SW 1271 (cell line): ENCODE results near the gene NACC1.
"Not testable (repeated sequence)": the region's sequence is repeated elsewhere in the genome, so short reads cannot be mapped to it uniquely, and the experiment has no call there.

Experiments
- DNase-seq, 2 experiments: peaks; one replicate each; lab custom pipeline; 2025; lab: John Stamatoyannopoulos, UW

NACC1 gene

GRCh38 chr19:13146763-13147563 is 28.9 kb downstream of the NACC1 start:
- no peak for DNase-seq

DNA sequence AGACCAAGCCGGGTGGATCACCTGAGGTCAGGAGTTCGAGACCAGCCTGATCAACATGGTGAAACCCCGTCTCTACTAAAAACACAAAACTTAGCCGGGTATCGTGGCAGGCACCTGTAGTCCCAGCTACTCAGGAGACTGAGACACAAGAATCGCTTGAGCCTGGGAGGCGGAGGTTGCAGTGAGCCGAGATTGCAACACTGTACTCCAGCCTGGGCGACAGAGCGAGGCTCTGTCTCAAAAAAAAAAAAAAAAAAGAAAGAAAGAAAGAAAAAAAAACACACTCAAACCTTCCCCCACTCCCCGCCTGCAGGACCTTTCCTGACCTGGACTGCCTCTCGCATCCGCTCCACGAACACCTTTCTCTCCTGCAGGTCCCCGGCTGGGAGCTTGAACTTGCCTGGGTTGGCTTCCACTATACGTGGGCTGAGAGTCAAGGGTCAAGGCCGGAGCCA is 31.1 kb downstream of the NACC1 start:
- DNase-seq, result not testable (repeated sequence)

DNA sequence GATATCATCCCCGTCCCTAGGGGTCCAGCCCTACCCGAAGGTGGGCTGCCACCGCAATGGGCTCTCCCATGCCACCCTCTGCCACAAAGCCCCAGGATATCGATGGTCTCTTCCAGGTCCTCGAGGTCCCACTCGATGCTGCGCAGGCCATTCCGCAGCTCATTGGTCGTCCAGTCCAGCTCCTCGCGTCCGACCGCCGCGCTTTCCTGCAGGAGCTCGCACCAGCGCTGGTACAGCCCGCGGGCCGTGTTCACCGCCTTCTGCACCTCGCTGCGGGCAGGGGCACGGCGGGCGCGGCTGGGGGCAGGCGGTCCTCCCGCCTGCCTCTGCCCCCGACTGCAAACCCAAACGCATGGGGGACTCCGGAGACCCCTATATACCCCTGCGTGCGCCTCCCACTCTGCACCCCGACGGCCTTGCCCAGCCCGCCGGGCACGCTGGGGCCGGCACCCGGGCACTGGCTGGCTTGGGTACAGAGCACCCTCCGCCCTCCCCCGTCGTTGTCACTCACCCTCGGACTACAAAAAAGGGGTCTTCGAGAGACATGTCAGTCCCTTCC is 31.6 kb downstream of the NACC1 start:
- DNase-seq, result peak; percentile 36 to 42

DNA sequence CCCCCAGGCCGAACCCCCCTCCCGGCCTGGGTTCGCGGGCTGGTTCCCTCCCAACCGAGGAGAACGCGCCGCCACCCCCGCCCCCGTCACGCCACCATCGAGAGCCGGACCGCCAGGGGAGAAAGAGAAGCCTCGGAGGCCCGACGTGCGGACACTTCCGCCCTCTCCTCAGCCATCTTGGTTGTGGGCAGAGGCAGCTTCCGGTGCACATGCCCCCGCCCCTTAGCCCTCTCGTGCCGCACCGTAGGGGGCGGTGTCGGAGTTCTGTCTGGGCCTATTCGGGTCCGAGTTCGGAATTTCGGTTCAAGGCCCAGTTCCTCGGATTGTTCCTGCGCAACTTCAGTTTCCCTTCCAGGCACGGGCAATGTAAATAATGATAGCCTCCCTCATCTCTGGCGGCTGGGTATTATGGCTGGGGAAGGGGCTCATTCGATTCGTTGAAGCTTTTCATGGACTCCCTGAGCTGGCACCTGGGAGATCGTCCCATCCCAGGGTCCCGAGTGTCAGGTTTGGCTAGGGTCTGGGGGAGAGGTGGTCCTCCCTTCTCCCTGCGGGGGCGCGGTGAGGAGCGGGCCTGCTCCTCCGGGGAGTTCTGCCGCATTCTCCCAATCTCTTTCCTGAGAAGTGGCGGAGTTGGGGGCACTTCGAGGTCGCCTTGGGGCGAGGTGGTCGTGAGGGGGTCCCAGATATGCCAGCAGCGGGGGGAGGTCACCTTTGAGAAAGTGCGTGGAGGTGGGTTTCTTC is 32.3 kb downstream of the NACC1 start, which contains the start of the genes IER2 and STX10:
Gene IER2 (plus strand): TSS at position 225 of the 744 bp plus-strand sequence. CDS start 2,776 bp downstream, outside the sequence.
Gene STX10 (minus strand): TSS at position 189 of the 744 bp plus-strand sequence. CDS start 202 bp downstream, outside the sequence.
- peak; percentile 84 to 93 for DNase-seq

DNA sequence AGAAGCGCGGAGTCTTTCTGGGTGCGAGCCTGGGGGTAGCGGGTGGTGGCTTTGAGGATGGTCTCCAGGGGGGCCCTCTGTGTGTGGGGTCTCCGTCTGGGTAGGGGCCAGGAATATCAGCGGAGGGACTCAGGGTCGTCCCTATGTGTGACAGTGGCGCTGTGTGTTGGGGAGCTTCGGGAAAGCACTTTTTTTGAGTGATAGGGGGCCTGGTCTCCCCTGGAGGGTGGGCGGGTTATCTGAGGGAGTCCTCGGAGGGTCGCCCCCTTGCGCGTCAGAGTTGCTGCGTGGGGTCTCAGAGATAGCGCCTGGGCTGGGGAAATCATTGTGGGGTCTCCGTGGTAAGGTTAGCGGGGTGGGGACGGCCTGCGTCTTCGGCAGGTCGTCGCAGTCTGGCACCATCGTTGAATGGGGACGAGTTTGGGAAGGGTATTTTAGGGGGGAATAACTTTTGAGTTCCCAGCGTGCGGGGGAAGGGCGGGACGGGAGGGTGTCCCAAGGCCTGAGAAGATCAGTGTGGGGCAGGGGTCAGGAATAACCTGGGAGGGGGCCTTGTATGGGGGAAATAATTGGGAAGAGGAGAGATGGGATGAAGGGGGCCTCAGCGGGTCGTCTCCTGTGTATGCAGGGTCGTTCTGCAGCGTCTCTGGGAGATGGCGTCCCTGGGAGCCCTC is 33.0 kb downstream of the NACC1 start:
- no peak for DNase-seq

- peak; percentile 95 to 97 for DNase-seq
These were observed 33.7 kb downstream of the NACC1 start for GRCh38 chr19:13151605-13152355.

GRCh38 chr19:13152356-13152973 is 34.4 kb downstream of the NACC1 start:
- DNase-seq, result no peak

DNA sequence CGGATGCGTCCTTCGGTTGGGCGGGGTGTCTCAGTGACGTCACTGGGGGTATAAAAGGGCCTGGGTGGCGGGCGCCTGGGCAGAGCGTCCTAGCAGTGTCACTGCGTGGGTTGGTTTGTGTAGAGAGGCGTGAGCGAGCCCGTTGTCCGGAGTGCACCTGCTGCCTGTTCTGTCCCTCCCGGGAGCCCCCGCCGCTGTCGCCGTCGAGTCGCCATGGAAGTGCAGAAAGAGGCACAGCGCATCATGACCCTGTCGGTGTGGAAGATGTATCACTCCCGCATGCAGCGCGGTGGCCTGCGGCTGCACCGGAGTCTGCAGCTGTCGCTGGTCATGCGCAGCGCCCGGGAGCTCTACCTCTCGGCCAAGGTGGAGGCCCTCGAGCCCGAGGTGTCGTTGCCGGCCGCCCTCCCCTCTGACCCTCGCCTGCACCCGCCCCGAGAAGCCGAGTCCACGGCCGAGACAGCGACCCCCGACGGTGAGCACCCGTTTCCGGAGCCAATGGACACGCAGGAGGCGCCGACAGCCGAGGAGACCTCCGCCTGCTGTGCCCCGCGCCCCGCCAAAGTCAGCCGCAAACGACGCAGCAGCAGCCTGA is 35.0 kb downstream of the NACC1 start:
- peak; percentile 73 to 93 for DNase-seq

GRCh38 chr19:13153569-13154240 is 35.6 kb downstream of the NACC1 start:
- no peak for DNase-seq

DNA sequence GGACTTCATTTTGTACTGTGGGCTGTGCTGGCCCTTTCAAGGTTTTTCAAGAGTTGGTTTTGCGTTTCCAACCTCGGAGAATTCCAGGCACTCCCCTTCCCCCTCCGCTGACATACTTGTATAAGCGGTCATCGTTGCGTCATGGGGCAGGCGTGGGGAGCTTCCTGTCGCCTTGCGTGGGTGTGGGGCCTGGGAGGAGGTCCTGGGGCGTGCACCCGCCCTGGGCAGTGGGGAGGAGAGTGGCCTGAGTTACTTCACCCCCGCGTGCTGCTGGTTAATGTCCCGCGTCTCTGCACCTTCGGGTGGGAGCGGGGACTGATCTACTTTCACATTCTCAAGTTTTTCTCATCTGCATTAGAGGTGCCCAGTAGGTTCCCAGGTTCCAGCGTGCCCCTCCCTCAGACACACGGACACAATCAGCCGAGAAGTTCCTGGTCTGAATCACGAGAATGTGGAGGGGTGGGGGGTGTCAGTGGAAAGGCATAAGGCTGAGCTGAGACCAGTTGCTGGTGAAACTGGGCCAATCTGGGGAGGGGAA is 36.2 kb downstream of the NACC1 start:
- DNase-seq, result peak; percentile 47 to 65

DNA sequence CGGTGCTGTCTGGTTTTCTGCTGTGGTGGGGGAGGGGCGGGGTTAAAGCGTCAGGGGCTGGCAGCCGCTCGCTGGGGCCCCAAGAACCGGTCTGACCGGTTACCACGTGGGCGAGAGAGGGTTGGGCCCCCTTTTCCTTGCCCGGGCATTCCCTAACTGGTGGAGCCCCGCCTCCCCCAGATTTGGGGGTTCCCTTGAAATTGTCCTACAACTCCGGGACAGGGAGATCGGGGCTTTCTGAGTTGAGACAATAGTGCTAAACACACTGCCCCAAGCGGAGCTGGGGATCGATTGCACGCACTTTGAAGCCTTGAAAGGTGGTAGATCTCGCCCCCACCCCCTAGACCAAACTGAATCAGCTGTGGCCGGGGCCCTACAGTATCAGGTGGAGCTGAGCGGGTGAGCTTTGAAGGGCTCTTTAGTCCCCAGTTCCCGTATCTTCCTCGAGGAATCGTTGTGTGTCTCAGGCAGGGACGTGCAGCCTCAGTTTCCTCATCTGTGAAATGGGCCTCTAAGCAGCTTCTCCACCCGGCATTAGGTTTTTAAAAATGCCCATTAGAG is 36.9 kb downstream of the NACC1 start:
- DNase-seq, result peak; percentile 39 to 76

DNA sequence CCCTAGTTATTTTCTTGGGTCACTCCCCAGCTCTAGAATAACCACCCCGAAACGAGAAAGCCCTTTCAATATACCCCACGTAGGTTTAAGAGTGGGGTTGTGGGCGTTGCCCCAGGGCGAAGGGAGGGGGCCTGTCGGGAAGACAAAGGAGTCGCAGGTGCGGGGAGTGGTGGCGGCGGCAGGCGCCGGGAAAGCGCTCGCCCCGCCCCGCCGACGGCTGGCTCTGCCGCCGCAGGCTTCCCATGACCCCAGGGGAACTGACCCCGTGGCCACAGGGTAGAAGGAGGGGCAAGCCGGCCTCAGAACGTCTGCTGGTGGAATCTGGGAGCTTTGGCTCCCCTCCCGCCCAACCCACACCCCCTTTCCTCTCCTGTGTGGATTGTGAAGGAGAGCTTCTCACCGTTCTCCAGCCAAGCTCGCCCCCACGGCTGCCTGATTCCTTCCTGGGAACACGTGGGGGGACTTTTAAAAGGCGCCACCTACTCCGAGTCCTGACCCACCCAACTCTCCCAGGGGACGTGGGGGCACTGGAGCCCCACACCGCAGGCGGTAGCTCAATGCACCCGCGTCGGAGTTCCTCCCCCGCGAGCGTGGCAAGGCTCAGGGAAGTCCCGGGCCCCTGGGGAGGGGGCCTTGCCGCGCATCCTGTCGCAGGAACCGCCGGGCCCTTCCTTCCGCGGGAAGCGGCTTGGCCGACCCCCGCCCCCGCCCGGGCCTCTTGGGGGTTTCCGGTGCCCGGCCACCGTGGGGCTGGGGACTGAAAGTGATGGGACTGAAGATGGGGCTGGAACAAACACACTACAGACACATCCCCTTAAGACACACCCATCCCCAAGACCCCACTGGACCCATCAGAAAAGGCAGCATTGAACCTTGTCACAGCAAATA is 37.7 kb downstream of the NACC1 start:
- peak; percentile 41 to 76 for DNase-seq

- no peak for DNase-seq
These were observed 41.6 kb downstream of the NACC1 start for GRCh38 chr19:13159713-13160112.

DNA sequence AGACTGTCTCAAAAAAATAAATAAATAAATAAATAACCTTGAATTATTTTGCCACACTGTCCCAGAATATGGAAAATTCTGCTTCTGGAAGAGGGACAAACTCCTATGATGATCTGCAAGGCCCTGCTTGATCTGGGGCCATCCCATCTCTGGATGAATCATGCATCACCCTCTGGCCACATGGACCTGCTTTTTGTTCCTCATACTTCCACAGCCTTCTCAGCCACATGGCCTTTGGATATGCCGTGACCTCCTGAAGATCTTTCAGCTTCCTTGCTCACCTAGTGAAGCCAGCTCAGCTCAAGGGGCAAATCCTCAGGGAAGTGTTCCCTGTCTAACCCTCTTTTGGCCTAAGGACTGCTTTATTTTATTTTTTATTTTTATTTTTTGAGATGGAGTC is 42.5 kb downstream of the NACC1 start:
- DNase-seq, result peak in 1 of 2 experiments; percentile 16

DNA sequence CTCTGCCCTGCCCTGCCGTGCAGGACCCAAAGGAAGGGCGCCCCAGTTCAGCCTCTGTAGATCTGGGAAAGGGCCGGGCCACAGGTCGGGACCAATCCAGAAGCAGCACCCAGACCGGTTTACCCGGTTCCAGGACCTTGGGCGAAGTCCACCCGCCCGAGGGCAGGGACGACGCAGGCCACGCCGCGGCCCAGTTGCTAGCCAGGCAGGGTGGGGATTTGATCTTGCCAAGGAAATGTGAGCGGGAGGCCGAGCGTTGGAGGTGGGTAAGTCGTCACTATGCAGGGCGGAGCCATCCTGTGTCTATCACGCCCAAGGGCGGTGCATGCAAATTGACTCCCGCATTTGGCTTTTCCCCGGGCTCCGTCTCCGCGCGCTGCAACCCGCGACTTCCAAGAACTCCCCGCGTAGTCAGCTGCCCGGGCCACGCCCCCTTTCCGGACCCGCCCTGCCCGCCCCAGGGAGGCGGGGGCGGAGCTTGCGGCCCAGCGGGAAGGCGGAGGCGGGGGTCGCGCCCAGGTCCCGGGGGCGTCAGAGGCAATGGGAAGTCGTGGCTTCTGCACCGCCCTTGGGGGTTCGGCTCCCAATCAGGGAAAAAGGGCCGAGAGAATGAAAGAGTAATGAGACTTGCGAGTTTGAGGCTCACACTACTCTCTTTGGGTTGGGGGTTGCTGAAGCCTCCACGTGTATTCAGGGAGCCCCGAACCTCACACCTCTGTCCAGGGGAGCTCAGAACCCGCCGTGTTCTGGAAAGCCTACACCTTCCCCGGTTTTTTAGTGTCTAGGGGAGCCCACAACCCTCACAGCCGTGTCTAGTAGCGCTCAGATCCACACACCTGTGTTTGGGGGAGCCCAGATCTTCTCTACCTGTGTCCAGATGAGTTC is 44.9 kb downstream of the NACC1 start:
- DNase-seq, result peak; percentile 95 to 97

DNA sequence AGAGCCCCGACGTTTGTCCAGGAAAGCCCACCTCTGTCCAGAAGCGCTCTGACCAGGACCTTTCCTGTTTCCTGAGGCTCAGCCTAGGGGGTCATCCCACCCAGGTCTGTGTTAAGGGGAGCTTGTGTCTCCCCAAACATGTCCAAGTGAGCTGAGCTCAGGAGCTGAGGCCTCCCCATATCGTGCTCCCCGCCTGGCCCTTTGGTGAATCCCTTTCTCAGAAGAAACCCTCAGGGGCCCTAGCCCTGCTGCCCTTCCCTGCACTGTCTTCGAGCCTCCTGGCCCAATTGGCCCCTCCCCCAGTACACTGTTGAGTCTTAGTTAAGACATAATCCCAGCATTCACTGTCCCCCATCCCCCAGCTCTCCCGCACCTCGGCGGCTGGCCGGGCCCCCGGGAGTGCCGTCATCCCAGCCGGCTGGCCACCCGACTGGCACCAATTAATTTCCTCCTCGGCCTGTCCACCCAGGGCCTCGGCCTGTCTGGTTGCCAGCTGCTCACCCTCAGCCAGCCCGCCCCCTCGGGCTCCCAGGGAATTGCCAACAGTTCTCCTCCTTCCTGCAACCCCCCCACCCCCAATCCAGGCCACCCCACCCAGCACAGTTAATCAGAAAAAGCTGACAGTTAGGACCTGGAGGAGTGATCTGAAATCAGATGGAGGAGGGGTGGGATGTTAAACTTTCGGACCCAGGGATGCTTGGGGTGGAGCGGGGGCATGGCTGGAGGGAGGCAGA is 45.7 kb downstream of the NACC1 start:
- DNase-seq, result peak; percentile 70 to 84
